GM18505 (cell line): ENCODE data around the gene FAM209A.

Source experiments
- ATAC-seq: cut with Tn5 transposase; IDR thresholded peaks from one replicate; pipeline ENCODE4 v1.9.1; 2021; ENCODE audit not compliant: unreplicated experiment
- POLR2A ChIP-seq: IDR thresholded peaks from 4 replicates; pipeline ENCODE4 v1.6.1; 2011; ENCODE audit warnings: borderline replicate concordance; ENCODE audit not compliant: insufficient read depth, insufficient read length; ENCODE audit errors: extremely low read depth

FAM209A gene

DNA sequence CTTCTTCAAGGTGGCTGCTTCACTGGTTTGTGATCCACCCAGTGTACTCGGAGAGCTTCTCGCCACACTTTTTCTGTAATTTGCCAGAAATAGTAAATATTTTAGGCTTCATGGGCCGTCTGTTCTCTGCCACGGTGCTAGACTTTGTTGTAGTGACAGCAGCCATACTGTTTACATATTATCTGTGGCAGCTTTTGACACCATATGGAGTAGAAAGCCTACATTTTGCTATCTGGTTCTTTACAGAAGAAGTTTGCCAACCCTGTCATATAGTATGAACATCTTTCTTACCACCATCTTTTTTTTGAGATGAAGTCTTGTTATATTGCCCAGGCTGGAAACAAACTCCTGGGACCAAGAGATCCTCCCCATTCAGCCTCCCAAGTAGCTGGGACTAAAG is 41.0 kb downstream of the FAM209A start:
- ATAC-seq: no peak
- TF ChIP-seq POLR2A: no peak

DNA sequence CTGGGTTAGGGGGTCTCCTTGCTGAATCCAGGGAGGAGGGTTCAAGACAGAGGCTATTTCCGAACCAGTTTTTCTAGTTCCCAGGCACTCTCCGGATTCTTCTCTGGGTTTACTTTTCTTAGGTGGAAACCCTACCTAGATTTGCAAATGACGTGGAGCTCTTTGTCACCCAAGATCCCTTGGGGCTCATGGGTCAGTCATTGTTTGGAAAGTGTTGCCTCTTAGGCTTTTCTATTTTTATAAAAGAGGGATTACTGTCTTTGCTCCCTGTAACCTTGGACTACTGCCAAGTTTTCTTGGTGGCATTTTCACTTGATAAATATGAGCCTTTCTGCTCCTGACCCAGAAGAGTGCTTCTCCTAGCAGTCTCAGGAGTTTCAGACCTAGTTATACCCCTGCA is 42.1 kb downstream of the FAM209A start:
- no peak for ATAC-seq
- no peak for TF ChIP-seq POLR2A

DNA sequence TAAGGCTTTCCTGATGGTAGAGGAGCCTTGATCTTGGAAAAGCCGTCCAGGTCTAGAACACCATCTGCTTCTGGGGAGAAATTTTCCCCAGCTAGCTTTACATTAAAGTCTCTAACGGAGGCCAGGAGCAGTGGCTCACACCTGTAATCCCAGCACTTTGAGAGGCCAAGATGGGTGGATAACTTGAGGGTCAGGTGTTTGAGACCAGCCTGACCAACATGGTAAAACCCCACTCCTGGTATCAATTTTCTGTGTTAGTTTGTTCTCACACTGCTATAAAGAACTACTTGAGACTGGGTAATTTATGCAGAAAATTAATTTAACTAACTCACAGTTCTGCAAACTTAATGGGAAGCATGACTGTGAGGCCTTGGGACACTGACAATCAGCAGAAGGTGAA is 46.3 kb downstream of the FAM209A start:
- no peak for TF ChIP-seq POLR2A
- ATAC-seq: no peak

DNA sequence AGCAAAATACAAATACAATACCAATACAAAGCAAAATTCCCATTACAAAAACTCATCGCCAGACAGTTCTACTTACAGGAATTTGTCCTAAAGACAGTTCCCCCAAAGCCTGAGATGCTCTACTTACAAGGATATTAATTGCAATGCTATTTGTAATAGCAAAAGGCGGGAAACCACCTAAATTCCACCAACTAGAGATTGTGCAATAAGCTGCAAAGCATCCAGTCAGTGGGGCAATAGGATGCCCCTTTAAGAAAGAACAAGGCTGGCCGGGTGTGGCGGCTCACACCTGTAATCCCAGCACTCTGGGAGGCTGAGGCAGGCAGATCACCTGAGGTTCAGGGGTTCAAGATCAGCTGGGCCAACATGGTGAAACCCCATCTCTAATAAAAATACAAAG is 47.6 kb downstream of the FAM209A start:
- no peak for TF ChIP-seq POLR2A
- no peak for ATAC-seq

DNA sequence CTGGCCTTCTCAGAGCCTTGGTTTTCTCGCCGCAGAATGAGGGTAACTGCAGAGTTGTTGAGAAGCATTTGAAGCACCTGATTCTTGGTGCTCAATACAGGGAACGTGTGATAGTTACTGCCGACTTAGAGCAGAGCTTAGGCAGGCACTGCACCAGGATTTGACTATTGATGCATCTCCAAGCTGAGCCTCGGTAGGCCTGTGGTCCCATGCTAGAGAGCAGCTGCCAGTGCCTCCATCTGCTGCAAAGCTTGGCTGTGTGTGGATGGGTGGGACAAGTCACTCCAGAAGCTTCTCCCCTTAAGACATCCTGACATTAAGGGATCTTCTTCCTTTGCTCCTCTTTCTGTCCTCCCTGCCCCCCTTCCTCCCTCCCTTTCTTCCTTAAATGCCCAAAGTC is 49.4 kb downstream of the FAM209A start:
- ATAC-seq: no peak
- no peak for TF ChIP-seq POLR2A

DNA sequence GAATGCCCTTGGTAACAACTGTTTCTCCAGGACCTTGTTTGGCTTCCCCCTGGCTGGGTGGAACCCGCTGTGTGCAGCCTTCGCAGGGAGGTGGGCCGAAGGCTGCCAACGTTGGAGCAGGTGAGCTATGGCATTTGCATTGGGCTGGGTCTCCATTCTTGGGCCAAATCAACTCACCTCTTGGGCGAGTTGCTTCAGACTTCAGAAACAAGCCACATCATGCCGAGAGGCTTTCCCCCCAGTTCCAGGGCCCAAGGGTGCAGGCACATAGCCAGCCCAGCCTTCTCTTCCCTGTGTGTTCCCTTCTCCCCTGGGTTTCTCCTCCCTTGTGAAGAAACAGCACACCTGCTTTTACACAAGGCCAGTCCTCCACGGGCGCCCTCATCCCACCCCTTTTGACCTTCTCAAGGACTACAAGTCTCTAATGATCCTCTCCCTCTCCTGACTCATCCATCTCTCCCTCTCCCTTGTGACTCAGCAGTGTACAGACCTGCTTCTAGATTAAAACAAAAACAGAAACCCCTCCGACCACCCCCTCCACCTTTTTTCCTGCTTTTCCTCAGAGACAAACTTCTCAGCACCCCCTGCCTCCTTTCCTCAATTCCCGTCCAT is 50.1 kb downstream of the FAM209A start:
- TF ChIP-seq POLR2A: no peak
- ATAC-seq: no peak

DNA sequence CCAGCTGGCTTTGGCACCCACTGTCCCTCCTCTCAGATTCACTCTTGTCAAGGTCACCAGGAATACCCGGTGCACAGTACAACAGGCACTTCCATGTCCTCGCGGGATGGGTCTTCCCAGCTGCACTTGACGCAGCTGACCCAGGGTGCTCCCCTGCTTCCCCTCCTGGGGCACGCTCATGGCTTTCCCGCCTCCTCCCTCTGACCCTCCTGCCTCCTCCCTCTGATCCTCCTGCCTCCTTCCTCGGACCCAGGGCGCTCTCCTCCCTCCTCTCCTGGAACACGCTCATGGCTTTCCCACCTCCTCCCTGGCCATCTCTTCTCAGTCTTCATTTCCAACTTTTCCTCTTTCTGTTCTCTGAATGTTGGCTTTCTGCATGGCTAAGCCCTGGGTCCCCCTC is 50.6 kb downstream of the FAM209A start:
- no peak for ATAC-seq
- TF ChIP-seq POLR2A: no peak
